ENCODE measurements around the gene OLFML1.

DNA sequence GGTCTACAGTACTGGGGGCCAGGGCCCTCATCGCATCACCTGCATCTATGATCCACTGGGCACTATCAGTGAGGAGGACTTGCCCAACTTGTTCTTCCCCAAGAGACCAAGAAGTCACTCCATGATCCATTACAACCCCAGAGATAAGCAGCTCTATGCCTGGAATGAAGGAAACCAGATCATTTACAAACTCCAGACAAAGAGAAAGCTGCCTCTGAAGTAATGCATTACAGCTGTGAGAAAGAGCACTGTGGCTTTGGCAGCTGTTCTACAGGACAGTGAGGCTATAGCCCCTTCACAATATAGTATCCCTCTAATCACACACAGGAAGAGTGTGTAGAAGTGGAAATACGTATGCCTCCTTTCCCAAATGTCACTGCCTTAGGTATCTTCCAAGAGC, 24.7 kb downstream of the OLFML1 start:
- TF ChIP-seq, protein P1, sequence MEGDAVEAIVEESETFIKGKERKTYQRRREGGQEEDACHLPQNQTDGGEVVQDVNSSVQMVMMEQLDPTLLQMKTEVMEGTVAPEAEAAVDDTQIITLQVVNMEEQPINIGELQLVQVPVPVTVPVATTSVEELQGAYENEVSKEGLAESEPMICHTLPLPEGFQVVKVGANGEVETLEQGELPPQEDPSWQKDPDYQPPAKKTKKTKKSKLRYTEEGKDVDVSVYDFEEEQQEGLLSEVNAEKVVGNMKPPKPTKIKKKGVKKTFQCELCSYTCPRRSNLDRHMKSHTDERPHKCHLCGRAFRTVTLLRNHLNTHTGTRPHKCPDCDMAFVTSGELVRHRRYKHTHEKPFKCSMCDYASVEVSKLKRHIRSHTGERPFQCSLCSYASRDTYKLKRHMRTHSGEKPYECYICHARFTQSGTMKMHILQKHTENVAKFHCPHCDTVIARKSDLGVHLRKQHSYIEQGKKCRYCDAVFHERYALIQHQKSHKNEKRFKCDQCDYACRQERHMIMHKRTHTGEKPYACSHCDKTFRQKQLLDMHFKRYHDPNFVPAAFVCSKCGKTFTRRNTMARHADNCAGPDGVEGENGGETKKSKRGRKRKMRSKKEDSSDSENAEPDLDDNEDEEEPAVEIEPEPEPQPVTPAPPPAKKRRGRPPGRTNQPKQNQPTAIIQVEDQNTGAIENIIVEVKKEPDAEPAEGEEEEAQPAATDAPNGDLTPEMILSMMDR (IDR thresholded peaks at IDR 0.05) = no peak
- no peak for TF ChIP-seq POLR2A (IDR thresholded peaks at IDR 0.05)

Measured in adrenal gland (tissue), 5 donors.